Adipocyte (in vitro differentiated cells): ENCODE measurements around the gene OR1Q1.

Experiments
- DNase-seq: peaks from one replicate; pipeline ENCODE4 v3.0.0-alpha.2; 2015; ENCODE audit warnings: low read depth
- H3K27me3 ChIP-seq: replicated peaks from 2 replicates; pipeline ENCODE4 v1.7.0; 2013; ENCODE audit warnings: mild to moderate bottlenecking, low read length, moderate library complexity; ENCODE audit not compliant: control insufficient read depth, insufficient read depth
- H3K36me3 ChIP-seq: 2 replicates; pipeline ENCODE4 v1.7.0; 2013; ENCODE audit warnings: low read length, mild to moderate bottlenecking, moderate library complexity; ENCODE audit not compliant: control insufficient read depth, insufficient read depth, severe bottlenecking
- H3K4me1 ChIP-seq: 2 replicates; pipeline ENCODE4 v1.7.0; 2013; ENCODE audit warnings: mild to moderate bottlenecking, low read length, moderate library complexity; ENCODE audit not compliant: control insufficient read depth, insufficient read depth
- H3K4me3 ChIP-seq: 2 replicates; pipeline ENCODE4 v1.7.0; 2013; ENCODE audit warnings: mild to moderate bottlenecking, low read length, moderate library complexity
- H3K9ac ChIP-seq: 2 replicates; pipeline ENCODE4 v1.7.0; 2013; ENCODE audit warnings: mild to moderate bottlenecking, low read length, moderate library complexity
- H3K9me3 ChIP-seq: 2 replicates; pipeline ENCODE4 v1.7.0; 2013; ENCODE audit warnings: mild to moderate bottlenecking, low read length, moderate library complexity; ENCODE audit not compliant: control insufficient read depth

Gene OR1Q1

GRCh38 chr9:122657527-122657926 is 43.0 kb downstream of the OR1Q1 start, which contains the start of gene OR1B1:
Gene OR1B1, minus strand, starts transcription at chr9:122657627.
- H3K9ac ChIP-seq, result no peak within 1 kb of the TSS
- no peak for DNase-seq
- no peaks in the 10 kb centered on the region for H3K36me3 ChIP-seq
- H3K27me3 ChIP-seq, result no peaks in the 10 kb centered on the region
- no peak within 1 kb of the TSS for H3K4me3 ChIP-seq
- no peaks in the 10 kb centered on the region for H3K9me3 ChIP-seq
- no peaks in the 10 kb centered on the region for H3K4me1 ChIP-seq

- Histone ChIP-seq H3K9ac (no peak within 1 kb of the TSS), H3K4me3 (no peak within 1 kb of the TSS), H3K4me1 (no peaks in the 10 kb centered on the region), H3K36me3 (no peaks in the 10 kb centered on the region), H3K9me3 (no peaks in the 10 kb centered on the region), H3K27me3 (no peaks in the 10 kb centered on the region)
- no peak for DNase-seq
Measured at GRCh38 chr9:122661416-122661815, 46.9 kb downstream of the OR1Q1 start, which contains the start of gene OR1L1. Gene OR1L1, plus strand, starts transcription at chr9:122661716. Its CDS starts 0 bp downstream, at chr9:122661716.
